ENCODE data around the gene RBM43. TPM values are rescaled to one million over a fixed set of nuclear protein-coding genes. Genes with fewer than 3 reads are reported as not detected.
"Not testable (repeated sequence)": the region's sequence is repeated elsewhere in the genome, so short reads cannot be mapped to it uniquely, and the experiment has no call there.

RBM43 gene
- total RNA-seq, 4 donors from 2014 or later: 6.9 to 13.6 (median 13.2) TPM

- 55 to 66% methylated on average over 5 of the region's 5 CpGs for whole genome bisulfite sequencing, 2 donors
- Histone ChIP-seq H3K27me3 (no peaks in the 10 kb centered on the region), H3K9me3 (no peaks in the 10 kb centered on the region), H3K4me3 (no peak overlapping the region), H3K36me3 (no peaks in the 10 kb centered on the region), H3K4me1 (peaks cover 0 to 4% (median 0%) of the 10 kb centered on the region in 4 donors), H3K27ac (no peak overlapping the region)
- DNase-seq (ENCODE audit: low spot score in 2 of 2): no peak
- TF ChIP-seq CTCF (IDR thresholded peaks at IDR 0.05) (no peak), EP300 (IDR thresholded peaks at IDR 0.05) (no peak), POLR2A (IDR thresholded peaks at IDR 0.05) (no peak)
Measured at GRCh38 chr2:151302404-151302803, 40.7 kb upstream of the RBM43 start.

GRCh38 chr2:151299920-151300539 lies 38.4 kb upstream of the RBM43 start:
- DNase-seq (ENCODE audit: low spot score in 2 of 2): no peak
- Histone ChIP-seq H3K27ac (no peak overlapping the region), H3K4me3 (no peak overlapping the region), H3K4me1 (peaks cover 0 to 4% (median 0%) of the 10 kb centered on the region in 4 donors), H3K9me3 (no peaks in the 10 kb centered on the region), H3K27me3 (no peaks in the 10 kb centered on the region), H3K36me3 (no peaks in the 10 kb centered on the region)
- WGBS, 2 donors: 91% methylated on average over 6 of the region's 6 CpGs
- TF ChIP-seq EP300 (IDR thresholded peaks at IDR 0.05) (no peak), CTCF (IDR thresholded peaks at IDR 0.05) (no peak), POLR2A (IDR thresholded peaks at IDR 0.05) (no peak)

- Histone ChIP-seq H3K27ac (peak overlapping the region in 1 of 4 donors; percentile 36), H3K27me3 (no peaks in the 10 kb centered on the region), H3K4me1 (peaks cover 0 to 4% (median 0%) of the 10 kb centered on the region in 4 donors), H3K36me3 (no peaks in the 10 kb centered on the region), H3K9me3 (no peaks in the 10 kb centered on the region), H3K4me3 (no peak overlapping the region)
- 42 to 78% methylated on average over 1 of the region's 1 CpG for WGBS, 2 donors
- DNase-seq (ENCODE audit: low spot score in 2 of 2): no peak
- TF ChIP-seq EP300 (IDR thresholded peaks at IDR 0.05) (no peak), POLR2A (IDR thresholded peaks at IDR 0.05) (no peak), CTCF (IDR thresholded peaks at IDR 0.05) (no peak)
Measured at GRCh38 chr2:151297882-151298281, 36.2 kb upstream of the RBM43 start.

- not testable (repeated sequence) for H3K27ac ChIP-seq; H3K4me3 ChIP-seq; H3K4me1 ChIP-seq; H3K9me3 ChIP-seq; DNase-seq (ENCODE audit: low spot score in 2 of 2); H3K27me3 ChIP-seq; H3K36me3 ChIP-seq
- WGBS, 2 donors: 96 to 97% methylated on average over 22 to 33 of the region's 35 CpGs
Measured at GRCh38 chr2:151295926-151296325, 34.3 kb upstream of the RBM43 start.

GRCh38 chr2:151292546-151292945 lies 30.9 kb upstream of the RBM43 start:
- no peak overlapping the region for H3K27ac ChIP-seq
- H3K27me3 ChIP-seq: no peaks in the 10 kb centered on the region
- no peak overlapping the region for H3K4me3 ChIP-seq
- H3K4me1 ChIP-seq: peaks cover 0 to 23% (median 5%) of the 10 kb centered on the region in 4 donors
- H3K36me3 ChIP-seq: no peaks in the 10 kb centered on the region
- no peaks in the 10 kb centered on the region for H3K9me3 ChIP-seq
- DNase-seq (ENCODE audit: low spot score in 2 of 2): no peak
- TF ChIP-seq EP300 (IDR thresholded peaks at IDR 0.05) (no peak), POLR2A (IDR thresholded peaks at IDR 0.05) (no peak), CTCF (IDR thresholded peaks at IDR 0.05) (no peak)

GRCh38 chr2:151292141-151292540 lies 30.5 kb upstream of the RBM43 start:
- Histone ChIP-seq H3K36me3 (no peaks in the 10 kb centered on the region), H3K27ac (no peak overlapping the region), H3K4me3 (no peak overlapping the region), H3K4me1 (peaks cover 0 to 27% (median 6%) of the 10 kb centered on the region in 4 donors), H3K9me3 (no peaks in the 10 kb centered on the region), H3K27me3 (no peaks in the 10 kb centered on the region)
- TF ChIP-seq EP300 (IDR thresholded peaks at IDR 0.05) (no peak), POLR2A (IDR thresholded peaks at IDR 0.05) (no peak), CTCF (IDR thresholded peaks at IDR 0.05) (no peak)
- WGBS, 2 donors: 77 to 82% methylated on average over 2 of the region's 2 CpGs
- DNase-seq (ENCODE audit: low spot score in 2 of 2): no peak
